GM19193 (cell line): ENCODE data around the gene UBE2J1.

Experiments
- POLR2A ChIP-seq: IDR thresholded peaks from 4 replicates; pipeline ENCODE4 v1.6.1; 2011; ENCODE audit not compliant: insufficient read depth, insufficient read length; ENCODE audit errors: extremely low read depth

The UBE2J1 gene

DNA sequence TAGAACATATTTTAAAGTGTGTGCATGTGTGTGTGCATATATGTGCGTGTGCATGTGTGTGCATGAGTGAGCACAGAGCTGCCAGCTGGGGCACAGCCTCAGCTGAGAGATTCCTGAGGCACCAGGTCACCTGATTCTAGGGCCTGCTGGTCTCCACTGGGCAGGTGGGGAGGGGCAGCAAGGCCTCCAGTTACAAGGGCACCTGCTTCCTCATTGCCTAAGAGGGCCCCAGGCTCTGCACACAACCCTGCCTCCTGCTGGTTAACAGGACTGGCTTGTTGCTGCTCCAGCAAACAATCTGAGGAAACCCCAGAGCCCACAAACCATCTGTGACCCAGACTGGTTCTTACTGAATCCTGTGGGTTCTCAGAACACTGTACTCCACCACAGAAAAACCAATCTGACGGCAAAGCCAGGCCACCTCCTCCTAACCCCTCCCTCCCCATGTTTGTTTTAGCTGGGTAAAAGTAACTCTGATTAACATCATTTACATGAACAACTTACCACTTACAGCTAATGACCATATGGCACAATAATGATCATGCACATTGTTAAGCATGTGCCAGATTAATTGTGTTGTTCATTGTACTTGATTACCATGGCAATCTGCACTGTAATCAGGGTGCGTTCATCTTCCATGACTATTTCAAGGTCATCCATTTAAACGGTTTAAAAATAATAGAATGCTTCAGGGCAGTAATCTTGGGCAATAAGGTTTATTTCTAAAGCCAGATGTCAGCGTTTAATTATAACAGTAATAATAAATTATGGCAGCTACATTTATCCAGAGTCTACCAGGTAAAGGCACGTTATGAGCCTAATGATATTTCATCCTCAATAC, 23.1 kb upstream of the UBE2J1 start:
- TF ChIP-seq POLR2A, result no peak

DNA sequence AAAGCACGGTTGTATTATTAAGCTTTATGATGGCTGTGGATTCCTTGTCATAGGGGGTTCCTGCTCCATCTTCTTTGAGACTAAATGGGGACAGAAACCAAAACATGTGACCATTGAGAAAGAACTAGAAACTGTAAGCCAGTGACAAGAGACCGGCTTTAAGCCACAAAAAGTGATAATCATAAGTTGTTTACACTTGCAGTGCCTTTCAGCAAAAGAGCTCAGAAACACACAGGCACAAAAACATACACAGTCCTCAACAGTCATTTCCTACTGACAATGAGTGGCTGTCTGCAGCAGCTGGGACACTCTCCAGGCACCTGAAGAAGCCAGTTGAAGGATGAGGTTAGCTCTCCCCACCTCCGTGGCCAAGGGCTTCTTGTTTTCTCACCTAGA, 20.0 kb upstream of the UBE2J1 start:
- TF ChIP-seq POLR2A, result no peak

DNA sequence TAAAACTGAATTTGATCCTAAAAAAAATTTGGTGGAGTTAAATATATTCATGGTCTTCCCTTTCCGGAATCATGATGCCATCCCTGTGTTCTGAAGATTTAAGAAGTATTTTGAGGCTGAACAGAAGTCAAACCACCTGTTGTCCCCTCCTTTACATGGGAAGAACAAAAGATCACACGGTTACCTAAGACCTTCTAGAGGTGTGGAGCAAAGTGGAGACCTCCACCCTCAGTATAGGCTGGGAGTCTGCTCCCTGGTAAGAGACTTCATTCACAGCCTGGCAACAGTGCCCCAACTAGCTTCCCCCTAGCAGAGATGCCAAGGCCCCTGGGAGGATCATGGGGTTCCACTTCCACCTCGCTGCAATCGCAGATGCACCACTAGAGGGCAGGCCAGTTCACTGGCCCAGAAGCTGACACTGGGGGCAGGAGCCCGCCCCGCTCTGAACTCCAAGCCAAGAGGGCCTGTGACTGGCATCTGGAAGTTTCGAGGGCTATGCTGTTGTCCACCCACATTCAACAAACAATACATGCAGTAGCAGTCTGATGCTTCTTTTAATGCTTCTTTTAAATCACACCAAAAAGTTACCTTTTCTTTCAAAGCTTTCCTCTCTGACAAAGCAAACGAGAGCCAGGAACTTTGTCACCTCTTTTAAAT, 19.5 kb upstream of the UBE2J1 start:
- TF ChIP-seq POLR2A, result no peak

DNA sequence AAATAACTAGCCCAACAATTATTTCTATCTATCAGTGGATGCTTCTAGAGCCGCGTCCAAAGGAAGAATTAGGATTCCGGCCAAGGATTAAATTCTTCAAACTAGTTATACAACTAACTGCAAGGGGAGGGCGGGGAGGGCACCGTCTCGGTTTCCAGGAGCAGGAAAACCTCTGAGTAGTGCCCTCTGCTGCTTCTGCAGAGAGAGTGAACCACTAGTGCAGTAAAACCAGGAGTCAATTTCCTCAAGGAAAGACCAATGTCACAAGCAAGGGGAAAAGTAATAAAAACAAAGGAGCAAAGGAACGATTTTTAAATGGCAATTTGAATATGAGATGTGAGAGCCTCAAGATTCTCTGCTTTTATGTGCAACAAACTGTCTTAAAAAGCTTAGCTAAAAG, 16.5 kb upstream of the UBE2J1 start:
- no peak for TF ChIP-seq POLR2A

DNA sequence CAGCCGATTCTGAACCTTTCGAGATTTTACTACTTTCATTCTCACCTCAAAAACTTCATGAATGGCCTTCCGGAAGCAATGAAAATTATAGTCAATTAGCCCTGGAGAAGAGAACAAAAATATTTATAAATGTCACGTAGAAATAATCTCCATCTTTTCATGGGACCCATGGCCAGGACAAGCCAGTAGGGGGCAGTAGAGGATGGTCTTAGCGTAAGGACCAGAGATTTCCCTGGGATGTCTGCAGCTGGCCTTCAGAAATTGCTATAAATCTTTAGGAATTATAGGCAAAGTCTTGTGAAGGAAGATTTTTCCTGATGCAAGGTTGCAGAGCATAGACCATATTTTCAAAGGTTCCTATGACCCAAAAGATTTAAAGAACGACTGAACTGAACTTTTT, 15.6 kb upstream of the UBE2J1 start:
- no peak for TF ChIP-seq POLR2A

DNA sequence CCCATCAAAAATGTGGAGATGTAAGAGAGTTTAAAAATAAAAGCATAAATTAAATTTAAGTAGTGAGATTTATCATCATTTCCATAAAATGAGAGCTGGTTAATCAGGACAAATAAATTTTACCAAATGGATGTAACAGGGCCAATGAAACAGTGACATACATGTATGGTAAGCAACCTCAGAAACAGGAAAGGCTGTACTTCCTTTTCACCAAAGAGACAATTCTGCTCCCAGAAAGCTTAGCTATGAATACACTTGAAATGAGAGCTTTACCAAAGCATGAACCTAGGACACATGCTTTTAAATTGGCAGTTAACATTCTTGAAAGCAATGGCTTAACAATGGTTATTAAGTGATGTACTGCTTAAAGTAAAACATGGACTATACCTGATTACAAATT, 12.1 kb upstream of the UBE2J1 start:
- no peak for TF ChIP-seq POLR2A

DNA sequence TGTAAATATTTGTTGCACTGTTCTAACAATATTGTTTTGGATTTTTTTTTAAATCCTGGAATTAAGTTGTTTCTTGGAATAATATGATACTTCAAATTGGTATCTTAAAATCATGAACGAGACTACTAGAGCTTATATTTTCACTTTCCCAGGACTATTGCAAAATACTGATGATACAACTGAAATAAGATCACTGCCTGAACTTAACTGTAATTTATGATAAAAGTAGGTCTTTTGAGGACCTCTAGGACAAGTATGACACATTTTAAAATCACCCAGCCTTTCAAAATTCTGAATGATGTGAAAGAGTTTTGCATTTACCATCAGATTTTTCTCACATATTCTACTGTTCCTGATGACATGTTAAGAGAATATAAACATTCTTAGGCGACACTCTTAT, 8.6 kb upstream of the UBE2J1 start:
- no peak for TF ChIP-seq POLR2A

DNA sequence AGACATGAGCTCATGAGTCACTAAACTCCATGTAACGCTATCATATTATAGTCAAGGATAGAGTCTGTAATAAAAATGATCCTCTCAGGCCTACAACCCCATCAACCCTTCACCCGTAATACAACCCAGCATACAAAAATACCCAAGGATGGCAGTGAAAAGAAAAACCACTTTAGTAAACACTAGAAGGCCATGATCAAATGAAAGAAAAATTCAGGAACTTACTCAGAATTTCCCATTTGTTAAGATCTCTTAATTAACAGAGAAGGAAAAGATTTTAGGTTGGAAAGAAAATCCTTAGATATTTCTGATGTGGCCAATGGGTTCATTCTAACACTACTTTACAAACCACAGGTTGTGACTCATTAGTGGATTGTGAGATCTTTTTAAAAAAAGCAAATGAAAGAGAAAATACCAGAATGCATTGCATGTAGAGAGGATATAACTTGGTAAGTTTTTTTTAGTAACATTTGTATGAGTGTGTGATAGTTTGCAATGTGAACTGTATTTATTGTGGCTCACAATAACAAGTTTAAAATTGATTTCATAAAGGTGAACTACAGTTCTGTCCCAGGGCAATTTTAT, 8.0 kb upstream of the UBE2J1 start:
- no peak for TF ChIP-seq POLR2A

DNA sequence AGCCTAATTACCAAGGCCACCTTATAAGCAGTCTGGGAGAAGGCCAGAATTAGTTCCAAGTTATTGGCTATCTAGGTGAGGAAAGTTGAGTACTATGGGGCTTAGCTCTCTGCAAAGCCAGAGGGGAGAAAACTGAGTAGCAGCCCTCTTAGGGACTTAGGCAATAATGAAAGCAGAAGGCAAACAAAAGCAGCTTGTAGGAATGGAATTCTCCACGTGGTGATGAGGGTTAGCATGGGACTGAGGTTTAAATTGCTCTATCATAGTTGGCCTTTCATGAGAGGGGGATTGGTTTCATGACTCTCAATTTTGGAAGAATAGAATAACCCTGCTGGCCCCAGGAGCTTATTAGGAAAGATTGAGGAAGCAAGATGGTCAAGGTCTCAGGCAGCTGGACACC, 7.0 kb upstream of the UBE2J1 start:
- no peak for TF ChIP-seq POLR2A

DNA sequence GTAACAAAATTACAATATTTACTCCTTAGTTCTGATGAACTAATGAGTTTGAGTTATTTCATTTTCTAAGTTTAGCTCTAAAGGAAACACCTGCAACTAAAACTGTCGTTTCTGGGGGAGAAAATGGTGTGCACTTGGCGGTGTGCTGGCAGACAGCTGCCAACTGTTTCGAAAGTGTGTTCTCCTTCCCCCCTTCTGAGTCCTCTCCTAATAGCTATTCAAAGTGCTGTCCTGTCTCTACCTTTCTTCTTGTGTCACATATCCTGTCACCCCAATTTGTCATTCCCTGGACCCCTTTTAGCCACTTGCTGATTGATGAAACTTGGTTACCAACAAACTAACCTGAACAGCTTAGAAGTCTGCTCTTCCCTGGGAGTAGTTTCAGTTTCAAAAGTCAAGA, 4.9 kb upstream of the UBE2J1 start:
- TF ChIP-seq POLR2A, result peak; percentile 13

DNA sequence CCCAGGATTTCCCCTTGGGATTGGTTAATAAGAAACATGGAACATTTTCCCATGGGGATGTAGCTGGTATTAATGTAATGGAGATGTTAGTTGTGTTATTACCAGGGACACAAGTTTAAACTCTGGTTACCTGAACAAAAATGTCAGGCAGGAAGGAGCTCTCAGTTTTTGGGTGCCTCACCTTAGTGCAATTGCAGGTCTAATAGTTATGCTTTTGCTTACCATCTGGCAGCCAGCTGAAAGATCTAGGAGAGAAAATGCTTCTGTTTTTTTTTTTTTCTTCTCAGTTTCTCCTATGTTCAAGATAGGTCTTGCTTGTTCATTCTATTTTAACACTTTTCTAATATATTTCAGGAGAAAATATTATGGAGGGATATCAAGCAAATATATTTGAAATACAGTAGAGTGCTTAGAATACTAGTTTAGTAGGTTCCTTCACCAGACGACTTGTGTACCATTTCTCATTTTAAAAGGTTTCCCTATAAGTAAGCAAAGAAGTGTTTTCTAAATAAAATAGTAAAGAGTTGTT, 4.2 kb upstream of the UBE2J1 start:
- TF ChIP-seq POLR2A, result no peak

DNA sequence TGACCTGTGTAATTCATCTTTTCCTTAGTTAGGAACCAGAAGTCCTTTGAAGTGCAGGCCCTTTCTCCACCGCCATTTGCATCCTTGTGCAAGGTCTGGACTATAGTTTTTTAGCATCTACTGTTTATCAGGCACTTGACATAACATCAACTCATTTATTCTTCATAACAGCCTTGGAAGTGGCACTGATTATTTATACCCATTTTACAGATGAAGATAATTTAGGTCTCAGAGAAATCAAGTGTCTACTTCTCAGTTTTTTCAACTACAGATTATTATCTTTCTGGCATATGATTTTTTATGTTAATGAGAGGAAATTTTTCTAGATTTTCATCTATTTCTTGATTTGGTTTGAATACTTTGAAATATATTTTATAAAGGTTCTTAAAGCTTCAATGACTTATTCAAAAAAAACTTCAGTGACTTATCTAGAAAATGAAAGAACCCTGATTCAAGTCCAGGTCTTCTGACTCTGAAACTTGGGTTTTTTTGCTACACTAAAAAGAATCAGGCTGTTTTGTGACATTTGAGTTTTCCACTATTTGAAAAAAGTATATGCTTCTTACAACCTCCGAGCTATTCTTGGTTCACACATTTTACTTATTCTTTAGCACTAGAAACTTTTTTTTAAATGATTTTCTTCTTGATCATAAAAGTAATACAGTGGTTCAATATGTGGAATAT, 3.1 kb upstream of the UBE2J1 start:
- TF ChIP-seq POLR2A, result no peak

DNA sequence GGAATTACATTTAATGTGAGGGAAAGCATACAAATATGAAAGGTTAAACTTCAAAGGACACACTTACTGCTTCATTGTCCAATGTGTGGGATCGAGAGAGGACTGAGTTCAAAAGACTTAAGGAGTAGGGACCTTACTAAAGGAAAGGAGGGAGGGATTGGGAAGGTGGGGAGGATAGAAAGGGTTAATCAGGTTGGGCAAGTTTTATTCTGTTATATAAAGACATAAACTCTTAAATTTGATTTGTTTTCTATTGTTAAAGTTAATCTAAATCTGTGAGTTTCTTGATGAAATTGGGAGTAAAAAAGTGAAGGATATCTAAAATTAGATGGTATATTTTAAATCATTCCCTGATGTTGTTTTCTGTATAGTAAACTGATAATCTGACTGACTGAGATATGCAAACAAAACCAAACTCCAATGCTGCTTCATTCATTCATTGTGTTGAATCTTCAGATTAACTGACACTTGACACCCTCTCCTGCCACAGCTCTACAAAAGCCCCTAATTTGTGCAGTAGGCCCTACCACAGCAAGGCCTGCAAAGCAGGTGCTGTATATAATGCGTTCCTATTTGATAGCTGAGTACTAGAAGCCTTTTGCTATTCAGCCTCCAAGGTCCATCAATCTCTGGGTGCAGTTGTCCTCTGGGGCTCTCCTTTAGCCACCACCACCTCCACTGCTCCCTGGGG, 1.3 kb upstream of the UBE2J1 start:
- TF ChIP-seq POLR2A, result no peak

DNA sequence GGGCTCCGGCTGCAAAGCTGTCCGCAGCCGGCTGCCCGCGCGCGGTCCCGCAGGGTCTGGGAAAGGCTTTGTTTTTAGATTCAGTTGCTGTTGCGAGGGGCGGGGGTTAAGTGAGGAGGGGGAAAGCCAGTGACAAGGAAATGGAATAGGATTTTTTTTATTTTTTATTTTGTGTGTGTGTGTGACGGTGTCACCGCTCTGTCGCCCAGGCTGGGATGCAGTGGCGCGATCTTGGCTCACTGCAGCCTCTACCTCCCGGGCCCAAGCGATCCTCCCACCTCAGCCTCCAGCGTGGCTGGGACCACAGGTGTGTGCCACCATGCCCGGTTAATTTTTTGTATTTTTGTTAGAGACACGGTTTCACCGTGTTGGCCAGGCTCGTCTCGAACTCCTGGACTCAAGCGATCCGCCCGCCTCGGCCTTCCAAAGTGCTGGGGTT, 615 bp upstream of the UBE2J1 start:
- TF ChIP-seq POLR2A, result no peak

DNA sequence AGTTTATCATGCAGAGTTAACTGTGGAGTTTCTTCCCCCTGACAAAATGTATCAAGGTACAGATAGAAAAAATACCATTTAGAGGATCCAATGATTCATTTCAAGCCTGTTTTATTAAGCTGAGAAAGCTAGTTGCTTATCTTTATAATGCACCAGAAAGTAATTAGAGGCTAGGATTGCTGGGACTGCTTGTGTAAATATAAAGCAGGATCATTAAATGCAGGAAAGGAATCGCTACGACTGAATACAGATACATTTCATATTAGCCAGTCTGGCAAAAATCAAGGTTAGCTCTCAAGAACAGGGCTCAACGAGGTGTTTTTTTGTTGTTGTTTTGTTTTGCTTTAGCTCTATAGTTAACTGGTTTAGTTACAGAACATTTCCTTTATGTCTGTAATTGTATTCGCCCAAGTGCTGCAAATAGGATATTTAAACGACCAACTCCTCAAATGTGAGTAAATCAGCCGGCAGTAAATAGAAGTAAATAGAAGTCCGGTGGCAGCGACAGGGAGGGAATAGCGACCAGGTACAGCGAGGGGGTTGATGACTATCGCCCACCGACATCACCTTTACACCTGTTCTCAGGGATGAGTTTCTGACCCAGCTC, 748 bp downstream of the UBE2J1 start:
- no peak for TF ChIP-seq POLR2A
